Activated CD8-positive, alpha-beta T cell treated with anti-CD3 and anti-CD28 coated beads for 36 hours (primary cell): ENCODE measurements around the gene LRBA. TPM values are rescaled to one million over a fixed set of nuclear protein-coding genes. Genes with fewer than 3 reads are reported as not detected.

ENCODE experiments used
- ATAC-seq: fragments of 200-7000 bp; cut with Tn5 transposase; one replicate; pipeline ENCODE4 v1.10.0; 2021; ENCODE audit warnings: mild to moderate bottlenecking, moderate library complexity
- CTCF ChIA-PET: fragments of 350-600 bp; sonication (Branson Sonifier 250); formaldehyde crosslinking; loops from one replicate; lab custom pipeline; 2021; ENCODE audit warnings: antibody characterized with exemption; lab: Charles Lee
- POLR2A ChIA-PET: fragments of 350-600 bp; sonication (Branson Sonifier 250); formaldehyde crosslinking; loops from one replicate; lab custom pipeline; 2021; ENCODE audit warnings: antibody characterized with exemption; lab: Charles Lee
- DNase-seq: peaks from one replicate; pipeline ENCODE4 v3.0.0-alpha.2; 2020
- H3K27ac Mint-ChIP-seq: one replicate; pipeline ENCODE4 v1.8.0; 2021; ENCODE audit warnings: mild to moderate bottlenecking, mixed read lengths
- H3K27me3 Mint-ChIP-seq: one replicate; pipeline ENCODE4 v1.8.0; 2021; ENCODE audit warnings: mixed read lengths
- H3K36me3 Mint-ChIP-seq: one replicate; pipeline ENCODE4 v1.8.0; 2021; ENCODE audit warnings: low read depth, mixed read lengths
- H3K4me1 Mint-ChIP-seq: one replicate; pipeline ENCODE4 v1.8.0; 2021; ENCODE audit warnings: low read depth, mixed read lengths
- H3K4me3 Mint-ChIP-seq: one replicate; pipeline ENCODE4 v1.8.0; 2021; ENCODE audit warnings: mild to moderate bottlenecking, moderate library complexity, mixed read lengths
- H3K9me3 Mint-ChIP-seq: one replicate; pipeline ENCODE4 v1.8.0; 2021; ENCODE audit warnings: mixed read lengths
- intact Hi-C: fragments of 100-400 bp; cut with micrococcal nuclease; formaldehyde crosslinking; loops from one replicate; pipeline ENCODE4 v1.10.0; 2022
- total RNA-seq, 2 experiments: library from RNA; stranded (reverse); gene quantifications; one replicate each; pipeline ENCODE4 v1.2.3, GENCODE V29; 2021
- TF ChIP-seq, protein P1 (sequence below): fragments of 200-600 bp; IDR thresholded peaks from one replicate; pipeline ENCODE4 v1.8.0; 2022; ENCODE audit warnings: antibody characterized with exemption, mild to moderate bottlenecking

Gene LRBA
- total RNA-seq, 2 experiments from 2014 or later = 48.1 to 52.5 TPM

DNA sequence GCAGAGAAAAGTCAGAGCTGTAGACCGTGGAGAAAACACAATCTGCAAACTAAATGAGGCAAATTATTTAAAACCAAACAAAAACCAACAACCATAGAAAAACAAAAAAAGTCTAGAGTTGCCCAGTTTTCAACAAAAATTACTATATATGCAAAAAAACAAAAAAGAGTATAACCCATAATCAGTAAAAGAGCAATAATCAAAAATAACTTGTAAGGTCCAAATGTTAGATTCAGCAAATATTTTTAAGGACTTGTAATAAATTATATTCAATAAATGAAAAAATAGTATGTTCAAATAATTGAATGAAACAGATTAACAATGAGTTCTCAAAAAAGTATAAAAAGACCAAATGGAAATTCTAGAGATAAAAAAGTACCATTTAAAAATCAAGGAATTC lies 130.5 kb downstream of the LRBA start:
- no peaks in the 10 kb centered on the region for H3K27me3 Mint-ChIP-seq
- no peaks in the 10 kb centered on the region for H3K9me3 Mint-ChIP-seq
- no peak overlapping the region for H3K4me3 Mint-ChIP-seq
- CTCF ChIA-PET = no interaction called here
- TF ChIP-seq, protein P1, sequence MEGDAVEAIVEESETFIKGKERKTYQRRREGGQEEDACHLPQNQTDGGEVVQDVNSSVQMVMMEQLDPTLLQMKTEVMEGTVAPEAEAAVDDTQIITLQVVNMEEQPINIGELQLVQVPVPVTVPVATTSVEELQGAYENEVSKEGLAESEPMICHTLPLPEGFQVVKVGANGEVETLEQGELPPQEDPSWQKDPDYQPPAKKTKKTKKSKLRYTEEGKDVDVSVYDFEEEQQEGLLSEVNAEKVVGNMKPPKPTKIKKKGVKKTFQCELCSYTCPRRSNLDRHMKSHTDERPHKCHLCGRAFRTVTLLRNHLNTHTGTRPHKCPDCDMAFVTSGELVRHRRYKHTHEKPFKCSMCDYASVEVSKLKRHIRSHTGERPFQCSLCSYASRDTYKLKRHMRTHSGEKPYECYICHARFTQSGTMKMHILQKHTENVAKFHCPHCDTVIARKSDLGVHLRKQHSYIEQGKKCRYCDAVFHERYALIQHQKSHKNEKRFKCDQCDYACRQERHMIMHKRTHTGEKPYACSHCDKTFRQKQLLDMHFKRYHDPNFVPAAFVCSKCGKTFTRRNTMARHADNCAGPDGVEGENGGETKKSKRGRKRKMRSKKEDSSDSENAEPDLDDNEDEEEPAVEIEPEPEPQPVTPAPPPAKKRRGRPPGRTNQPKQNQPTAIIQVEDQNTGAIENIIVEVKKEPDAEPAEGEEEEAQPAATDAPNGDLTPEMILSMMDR = no peak
- peaks cover 37% of the 10 kb centered on the region for H3K36me3 Mint-ChIP-seq
- intact Hi-C loops = no loop called here
- ATAC-seq (no peak), DNase-seq (no peak)
- POLR2A ChIA-PET = no interaction called here
- peaks cover 27% of the 10 kb centered on the region for H3K4me1 Mint-ChIP-seq
- no peak overlapping the region for H3K27ac Mint-ChIP-seq

DNA sequence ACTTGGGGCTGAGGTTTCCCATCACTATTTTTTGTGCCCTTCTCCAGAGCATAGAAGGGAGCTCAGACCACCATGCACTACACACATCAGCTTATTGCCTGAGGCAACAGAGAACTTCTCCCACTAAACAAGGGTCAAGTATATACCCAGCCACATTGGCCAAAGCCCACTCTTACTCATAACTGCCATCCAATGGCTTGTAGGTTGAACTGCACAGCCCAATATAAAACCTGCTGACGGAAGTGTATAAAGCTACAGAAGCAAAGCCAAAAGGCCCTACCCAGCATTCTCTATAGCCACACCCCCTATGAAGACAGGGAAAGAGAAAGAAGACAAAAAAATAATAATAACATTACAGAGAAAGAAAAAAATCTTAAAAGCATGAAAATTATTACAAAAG lies 139.7 kb downstream of the LRBA start:
- ATAC-seq (no peak), DNase-seq (no peak)
- Mint-ChIP-seq H3K9me3 (peaks cover 6% of the 10 kb centered on the region), H3K27ac (no peak overlapping the region), H3K27me3 (no peaks in the 10 kb centered on the region), H3K4me1 (peaks cover 13% of the 10 kb centered on the region), H3K36me3 (peaks cover 50% of the 10 kb centered on the region), H3K4me3 (no peak overlapping the region)
- intact Hi-C loops = no loop called here
- ChIA-PET CTCF (interaction anchor here (1.0 to 2.7 kb wide), 2 partner anchors 9 to 12 kb away, joined by 3 to 13 read pairs; no protein-coding TSS in a partner anchor), POLR2A (no interaction called here)
- TF ChIP-seq, protein P1 = no peak

DNA sequence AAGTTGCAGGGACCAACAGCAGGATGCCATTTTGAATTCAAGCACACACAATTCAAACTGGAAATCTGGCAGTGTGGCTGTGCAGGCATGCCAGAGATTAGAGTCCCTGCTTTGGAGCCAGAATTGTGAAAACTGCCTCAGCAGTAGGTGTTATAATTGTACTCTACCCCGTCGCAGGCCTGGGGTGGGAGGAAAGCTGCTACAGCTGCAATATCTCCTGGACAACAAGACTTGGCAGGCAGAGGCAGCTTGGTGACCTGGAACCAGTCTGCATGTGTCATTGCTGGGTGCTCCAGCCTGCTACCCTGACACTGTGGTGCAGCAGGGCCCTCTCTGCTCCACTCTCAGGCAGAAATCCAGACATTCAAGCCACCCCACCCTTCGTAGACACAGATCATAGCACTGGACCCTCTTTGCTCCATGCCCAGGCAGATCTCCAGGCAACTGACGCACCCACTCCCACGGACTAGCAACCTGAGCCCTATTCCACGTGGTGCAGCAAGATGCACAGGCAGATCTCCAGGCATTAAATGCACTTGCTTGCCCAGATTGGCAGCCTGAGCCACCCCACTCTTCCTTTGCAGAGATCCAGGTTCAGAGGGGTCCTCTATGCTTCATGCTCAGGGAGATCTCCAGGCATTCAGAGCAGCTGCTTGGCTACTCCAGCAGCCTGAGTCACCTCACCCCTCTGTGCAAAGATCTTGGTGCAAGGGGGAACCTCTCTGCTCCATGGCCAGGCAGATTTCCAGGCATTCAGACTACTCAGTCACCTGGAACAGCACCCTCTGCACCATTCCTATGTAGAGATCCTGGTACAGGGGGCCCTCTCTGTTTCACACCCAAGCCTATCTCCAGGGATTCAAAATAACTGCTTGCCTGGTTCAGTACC lies 140.5 kb downstream of the LRBA start:
- Mint-ChIP-seq H3K27ac (no peak overlapping the region), H3K4me1 (peaks cover 13% of the 10 kb centered on the region), H3K9me3 (peaks cover 6% of the 10 kb centered on the region), H3K36me3 (peaks cover 42% of the 10 kb centered on the region), H3K4me3 (no peak overlapping the region), H3K27me3 (no peaks in the 10 kb centered on the region)
- ATAC-seq (no peak), DNase-seq (no peak)
- ChIA-PET CTCF (interaction anchor here (1.0 to 2.7 kb wide), 2 partner anchors 8 to 11 kb away, joined by 3 to 13 read pairs; no protein-coding TSS in a partner anchor), POLR2A (no interaction called here)
- TF ChIP-seq, protein P1 = no peak
- intact Hi-C loops = no loop called here

DNA sequence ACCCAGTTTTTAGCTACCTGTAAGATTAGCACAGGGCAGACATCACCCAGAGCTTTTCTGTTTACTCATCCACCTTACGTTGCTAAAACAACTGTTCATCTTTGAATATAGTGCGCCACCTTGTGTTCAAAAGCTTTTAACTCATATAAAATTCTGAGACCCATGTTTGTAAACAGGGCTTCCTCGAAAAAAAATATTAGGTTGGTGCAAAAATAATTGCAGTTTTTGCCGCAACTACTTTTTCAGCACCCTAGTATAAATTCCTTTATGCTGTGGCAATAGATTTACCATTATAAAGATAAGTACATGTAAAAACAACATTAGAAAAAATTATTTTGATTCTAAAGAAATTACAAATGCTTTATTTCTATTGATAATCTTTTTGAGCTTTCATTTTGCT lies 147.9 kb downstream of the LRBA start:
- no peak overlapping the region for H3K4me3 Mint-ChIP-seq
- TF ChIP-seq, protein P1 = peak; percentile 70
- ChIA-PET POLR2A (interaction anchor here (0.6 kb wide), 1 partner anchor 142 kb away, joined by 3 read pairs; no protein-coding TSS in a partner anchor), CTCF (interaction anchor here (0.6 to 5.0 kb wide), 45 partner anchors 9 to 887 kb away, joined by 3 to 31 read pairs (median 4); no protein-coding TSS in a partner anchor)
- intact Hi-C loops = loop anchor here (5.0 kb wide), 1 partner anchor 570 kb away; no protein-coding TSS in a partner anchor
- no peaks in the 10 kb centered on the region for H3K9me3 Mint-ChIP-seq
- H3K27me3 Mint-ChIP-seq = no peaks in the 10 kb centered on the region
- ATAC-seq = peak; percentile 86
- H3K27ac Mint-ChIP-seq = no peak overlapping the region
- no peaks in the 10 kb centered on the region for H3K4me1 Mint-ChIP-seq
- DNase-seq = peak; percentile 45
- peaks cover 5% of the 10 kb centered on the region for H3K36me3 Mint-ChIP-seq

DNA sequence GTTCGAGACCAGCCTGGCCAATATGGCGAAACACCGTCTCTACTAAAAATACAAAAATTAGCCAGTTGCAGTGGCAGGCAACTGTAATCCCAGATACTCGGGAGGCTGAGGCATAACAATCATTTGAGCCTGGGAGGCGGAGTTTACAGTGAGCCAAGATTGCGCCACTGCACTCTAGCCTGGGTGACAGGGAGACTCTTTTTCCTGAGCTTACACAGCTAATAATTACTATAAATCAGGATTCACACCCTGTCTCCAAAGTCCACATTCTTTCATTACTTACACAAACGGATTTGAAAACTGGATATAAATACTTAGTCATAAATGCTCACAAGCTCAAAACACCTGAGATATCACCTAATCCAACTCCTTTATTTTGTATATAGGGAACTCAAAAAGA lies 151.6 kb downstream of the LRBA start:
- CTCF ChIA-PET = interaction anchor here (1.0 to 1.4 kb wide), 2 partner anchors 12 to 35 kb away, joined by 3 to 5 read pairs; no protein-coding TSS in a partner anchor
- DNase-seq (no peak), ATAC-seq (no peak)
- Mint-ChIP-seq H3K36me3 (peaks cover 6% of the 10 kb centered on the region), H3K4me3 (no peak overlapping the region), H3K4me1 (no peaks in the 10 kb centered on the region), H3K27me3 (no peaks in the 10 kb centered on the region), H3K27ac (no peak overlapping the region), H3K9me3 (no peaks in the 10 kb centered on the region)
- POLR2A ChIA-PET = interaction anchor here (1.2 kb wide), 1 partner anchor 9 kb away, joined by 3 read pairs; no protein-coding TSS in a partner anchor
- TF ChIP-seq, protein P1 = no peak
- intact Hi-C loops = no loop called here
